Uterus (tissue), 2 donors: ENCODE measurements around the gene STIM1.

Experiments used
- POLR2A ChIP-seq, 2 donors: fragments of 450-650 bp; IDR thresholded peaks; one replicate each; pipeline ENCODE4 v1.6.1; 2016; ENCODE audit warnings: antibody characterized with exemption in 2 of 2, mild to moderate bottlenecking in 1 of 2, moderate library complexity in 1 of 2
- TF ChIP-seq, protein P1 (sequence below), 4 experiments: fragments of 200-600 bp in 2 of 4; fragments of 450-650 bp in 2 of 4; sonication (generic) in 2 of 4; IDR thresholded peaks; one replicate each; pipeline ENCODE4 v1.5.1; 2016 to 2019; ENCODE audit warnings: antibody characterized with exemption in 4 of 4, mild to moderate bottlenecking in 2 of 4, moderate library complexity in 1 of 4

DNA sequence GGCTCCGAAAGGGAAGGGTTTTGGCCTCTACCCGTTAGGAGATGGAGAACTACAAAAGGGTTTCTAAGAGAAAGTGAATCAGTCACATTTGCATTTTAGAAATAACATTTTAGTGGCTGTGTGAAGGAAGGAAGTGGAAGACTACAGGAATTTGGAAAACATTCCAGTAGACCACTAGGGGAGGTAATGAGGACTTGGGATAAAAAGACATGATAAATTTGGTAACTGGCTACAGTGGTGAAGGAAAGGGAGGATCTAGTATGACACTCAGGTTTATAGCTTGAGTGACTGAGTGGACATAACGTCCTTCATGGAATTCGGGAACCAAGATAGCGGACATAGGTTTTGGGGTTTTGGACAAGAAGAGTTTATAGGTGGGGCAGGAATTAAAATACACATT, 232.1 kb downstream of the STIM1 start:
- TF ChIP-seq POLR2A (IDR thresholded peaks at IDR 0.05), result no peak
- TF ChIP-seq, protein P1, sequence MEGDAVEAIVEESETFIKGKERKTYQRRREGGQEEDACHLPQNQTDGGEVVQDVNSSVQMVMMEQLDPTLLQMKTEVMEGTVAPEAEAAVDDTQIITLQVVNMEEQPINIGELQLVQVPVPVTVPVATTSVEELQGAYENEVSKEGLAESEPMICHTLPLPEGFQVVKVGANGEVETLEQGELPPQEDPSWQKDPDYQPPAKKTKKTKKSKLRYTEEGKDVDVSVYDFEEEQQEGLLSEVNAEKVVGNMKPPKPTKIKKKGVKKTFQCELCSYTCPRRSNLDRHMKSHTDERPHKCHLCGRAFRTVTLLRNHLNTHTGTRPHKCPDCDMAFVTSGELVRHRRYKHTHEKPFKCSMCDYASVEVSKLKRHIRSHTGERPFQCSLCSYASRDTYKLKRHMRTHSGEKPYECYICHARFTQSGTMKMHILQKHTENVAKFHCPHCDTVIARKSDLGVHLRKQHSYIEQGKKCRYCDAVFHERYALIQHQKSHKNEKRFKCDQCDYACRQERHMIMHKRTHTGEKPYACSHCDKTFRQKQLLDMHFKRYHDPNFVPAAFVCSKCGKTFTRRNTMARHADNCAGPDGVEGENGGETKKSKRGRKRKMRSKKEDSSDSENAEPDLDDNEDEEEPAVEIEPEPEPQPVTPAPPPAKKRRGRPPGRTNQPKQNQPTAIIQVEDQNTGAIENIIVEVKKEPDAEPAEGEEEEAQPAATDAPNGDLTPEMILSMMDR (IDR thresholded peaks at IDR 0.05), result no peak
